Measurements from ENCODE around the gene PRUNE1.

PRUNE1 gene

DNA sequence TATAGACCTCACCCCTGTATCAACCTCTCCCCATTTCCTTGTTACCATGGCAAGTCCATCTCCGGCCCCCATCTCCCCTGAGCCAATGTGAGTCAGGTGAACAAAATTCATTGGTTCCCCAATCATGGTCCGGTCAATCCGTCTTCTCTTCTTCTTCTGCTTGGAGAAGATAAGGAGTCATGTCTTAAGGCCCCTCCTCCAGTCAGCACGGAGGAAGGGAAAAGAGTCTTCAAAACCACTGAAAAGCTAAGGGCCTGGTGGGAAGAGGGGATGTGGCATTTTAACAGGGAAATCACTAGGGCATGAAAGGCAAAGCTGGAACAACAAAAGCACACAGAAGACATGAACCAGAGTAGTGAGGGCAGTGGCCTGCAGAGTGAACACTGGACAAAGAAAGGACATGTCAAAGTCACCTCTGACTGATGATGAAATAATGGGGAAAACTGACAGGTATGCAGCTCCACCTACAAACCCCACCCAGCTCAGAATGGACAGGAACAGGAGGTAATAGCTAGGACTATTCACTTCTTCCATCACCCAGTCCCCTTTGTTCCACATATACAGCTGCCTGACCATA lies 46.8 kb downstream of the PRUNE1 start:
- Mint-ChIP-seq H3K27me3 (ENCODE audit: low read depth) (no peaks in the 10 kb centered on the region), H3K9me3 (no peaks in the 10 kb centered on the region), H3K4me3 (peak overlapping the region; percentile 13 to 35 (median 18)), H3K36me3 (ENCODE audit: low read depth) (peaks cover 44% of the 10 kb centered on the region), H3K27ac (peak overlapping the region in 1 of 3 experiments; percentile 36), H3K4me1 (peaks cover 36% of the 10 kb centered on the region)
- TF ChIP-seq, protein P1, sequence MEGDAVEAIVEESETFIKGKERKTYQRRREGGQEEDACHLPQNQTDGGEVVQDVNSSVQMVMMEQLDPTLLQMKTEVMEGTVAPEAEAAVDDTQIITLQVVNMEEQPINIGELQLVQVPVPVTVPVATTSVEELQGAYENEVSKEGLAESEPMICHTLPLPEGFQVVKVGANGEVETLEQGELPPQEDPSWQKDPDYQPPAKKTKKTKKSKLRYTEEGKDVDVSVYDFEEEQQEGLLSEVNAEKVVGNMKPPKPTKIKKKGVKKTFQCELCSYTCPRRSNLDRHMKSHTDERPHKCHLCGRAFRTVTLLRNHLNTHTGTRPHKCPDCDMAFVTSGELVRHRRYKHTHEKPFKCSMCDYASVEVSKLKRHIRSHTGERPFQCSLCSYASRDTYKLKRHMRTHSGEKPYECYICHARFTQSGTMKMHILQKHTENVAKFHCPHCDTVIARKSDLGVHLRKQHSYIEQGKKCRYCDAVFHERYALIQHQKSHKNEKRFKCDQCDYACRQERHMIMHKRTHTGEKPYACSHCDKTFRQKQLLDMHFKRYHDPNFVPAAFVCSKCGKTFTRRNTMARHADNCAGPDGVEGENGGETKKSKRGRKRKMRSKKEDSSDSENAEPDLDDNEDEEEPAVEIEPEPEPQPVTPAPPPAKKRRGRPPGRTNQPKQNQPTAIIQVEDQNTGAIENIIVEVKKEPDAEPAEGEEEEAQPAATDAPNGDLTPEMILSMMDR (IDR thresholded peaks at IDR 0.05; ENCODE audit: unreplicated experiment in 3 of 3): no peak

DNA sequence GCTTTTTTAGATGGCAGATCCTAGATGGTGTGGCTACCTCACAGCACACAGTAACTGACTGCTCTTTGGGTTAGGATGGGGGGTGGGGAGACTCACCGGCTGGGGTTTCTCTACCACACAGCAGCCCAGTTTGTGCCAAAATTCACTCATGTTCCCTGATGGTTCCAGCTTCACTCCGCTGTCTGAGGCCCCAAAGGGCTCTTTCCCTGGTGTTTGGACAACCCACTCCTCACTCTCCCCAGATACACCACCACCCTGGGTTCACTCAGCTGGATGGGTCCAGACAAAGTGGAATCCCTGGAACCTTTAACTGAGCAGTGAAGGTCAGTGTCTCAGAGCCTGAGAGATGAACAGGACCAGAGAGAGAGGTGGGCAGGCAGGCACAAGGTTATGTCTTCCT lies 47.3 kb downstream of the PRUNE1 start:
- H3K27ac Mint-ChIP-seq: peak overlapping the region in 2 of 3 experiments; percentile 3 to 43
- H3K27me3 Mint-ChIP-seq (ENCODE audit: low read depth): no peaks in the 10 kb centered on the region
- TF ChIP-seq, protein P1 (IDR thresholded peaks at IDR 0.05; ENCODE audit: unreplicated experiment in 3 of 3): no peak
- peaks cover 41% of the 10 kb centered on the region for H3K36me3 Mint-ChIP-seq (ENCODE audit: low read depth)
- H3K4me1 Mint-ChIP-seq: peaks cover 31% of the 10 kb centered on the region
- H3K4me3 Mint-ChIP-seq: peak overlapping the region; percentile 35 to 90 (median 48)
- H3K9me3 Mint-ChIP-seq: no peaks in the 10 kb centered on the region

DNA sequence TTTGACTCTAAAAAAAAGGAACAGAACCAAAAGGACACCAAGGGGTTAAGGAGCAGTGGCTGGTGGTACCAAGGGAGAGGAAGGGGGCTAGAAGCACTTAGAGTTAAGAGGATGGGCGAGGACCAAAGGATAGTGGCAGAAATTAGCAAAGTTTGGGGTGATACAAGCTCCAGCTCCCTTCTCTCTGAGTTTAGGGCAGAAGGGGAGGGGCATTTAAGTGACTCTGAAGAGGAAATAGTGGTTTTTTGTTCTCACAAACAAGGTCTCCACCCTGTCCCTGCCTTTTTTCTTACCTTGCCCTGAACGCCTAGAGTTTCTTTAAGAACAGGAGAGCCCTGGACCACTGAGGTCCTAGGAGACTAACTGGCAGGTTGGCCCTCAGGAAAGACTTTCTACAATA lies 47.9 kb downstream of the PRUNE1 start:
- TF ChIP-seq, protein P1 (IDR thresholded peaks at IDR 0.05; ENCODE audit: unreplicated experiment in 3 of 3): no peak
- Mint-ChIP-seq H3K27ac (peak overlapping the region; percentile 3 to 43 (median 39)), H3K9me3 (no peaks in the 10 kb centered on the region), H3K4me3 (peak overlapping the region; percentile 48 to 94 (median 90)), H3K27me3 (ENCODE audit: low read depth) (no peaks in the 10 kb centered on the region), H3K4me1 (peaks cover 26% of the 10 kb centered on the region), H3K36me3 (ENCODE audit: low read depth) (peaks cover 41% of the 10 kb centered on the region)

DNA sequence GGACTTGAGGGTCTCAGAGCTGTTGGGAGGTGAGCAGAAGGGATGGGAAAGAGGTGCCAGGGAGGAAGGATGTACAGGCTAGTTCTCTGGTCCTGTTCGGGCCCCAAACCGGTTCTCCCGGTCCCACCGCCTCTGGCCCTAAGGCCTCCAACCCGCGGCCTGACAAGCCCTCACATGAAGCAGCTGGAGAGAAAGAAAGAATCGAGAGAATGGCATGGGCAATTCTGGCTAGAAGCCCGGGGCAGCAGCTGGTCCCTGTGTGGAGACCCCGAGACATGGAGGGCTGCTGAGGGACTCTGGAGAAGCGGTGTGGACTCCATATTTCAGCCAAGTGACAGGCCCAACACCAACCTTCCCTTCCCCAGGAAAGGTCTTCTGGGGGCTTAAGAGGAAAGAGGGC lies 50.4 kb downstream of the PRUNE1 start:
- Mint-ChIP-seq H3K4me1 (peaks cover 45% of the 10 kb centered on the region), H3K36me3 (ENCODE audit: low read depth) (peaks cover 24% of the 10 kb centered on the region), H3K27ac (peak overlapping the region; percentile 92 to 98 (median 95)), H3K9me3 (no peaks in the 10 kb centered on the region), H3K4me3 (peak overlapping the region; percentile 90 to 97 (median 94)), H3K27me3 (ENCODE audit: low read depth) (no peaks in the 10 kb centered on the region)
- TF ChIP-seq, protein P1 (IDR thresholded peaks at IDR 0.05; ENCODE audit: unreplicated experiment in 3 of 3): no peak

DNA sequence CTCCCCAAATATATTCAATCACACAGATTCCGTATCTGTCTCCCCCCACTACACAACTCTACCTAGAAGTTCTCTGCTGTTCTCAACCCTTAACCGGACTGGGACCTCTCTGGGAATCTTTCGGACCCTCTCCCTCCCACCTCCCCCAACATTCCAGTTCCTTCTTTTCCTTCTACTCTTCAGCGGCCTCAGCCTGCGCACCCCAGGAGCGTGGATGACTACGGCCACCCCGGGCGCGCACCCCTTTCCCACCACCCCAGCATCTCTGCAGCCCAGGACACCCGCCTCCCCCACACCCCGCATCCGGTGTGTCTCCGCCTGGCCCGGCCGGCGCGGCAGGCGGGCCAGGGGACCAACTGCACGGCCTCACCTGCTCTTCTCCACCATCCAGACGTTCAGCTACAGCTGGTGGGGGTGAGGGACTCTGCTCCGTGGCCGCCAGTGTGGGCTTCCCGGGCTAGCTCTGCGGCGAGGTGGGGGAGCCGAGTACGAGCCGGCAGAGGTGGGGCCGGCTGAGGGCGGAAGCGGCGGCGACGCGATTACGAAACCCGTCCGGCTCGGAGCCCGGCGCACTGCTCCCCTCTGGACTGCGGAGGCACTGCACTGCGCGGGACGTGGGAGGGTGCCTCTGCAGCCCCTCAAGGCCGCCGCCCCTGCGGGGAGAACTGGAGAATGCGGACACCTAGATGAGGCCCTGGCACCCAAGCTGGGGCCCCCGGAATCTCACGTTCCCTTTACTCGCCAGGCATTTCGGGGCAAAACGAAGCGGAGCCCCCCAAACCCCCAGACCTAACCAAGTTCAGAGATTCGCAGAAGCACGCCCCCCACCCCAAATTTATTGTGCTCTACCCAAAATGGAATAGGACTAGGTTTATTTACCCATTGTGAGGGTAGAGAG lies 51.1 kb downstream of the PRUNE1 start, which contains the start of gene CDC42SE1:
TSS of gene CDC42SE1 (minus strand) at position 514 of the 898 bp plus-strand sequence. CDS start 3,892 bp downstream, outside the sequence.
- TF ChIP-seq, protein P1 (IDR thresholded peaks at IDR 0.05; ENCODE audit: unreplicated experiment in 3 of 3): peak; percentile 79 to 82 (median 82)
- Mint-ChIP-seq H3K4me1 (peaks cover 48% of the 10 kb centered on the region), H3K27me3 (ENCODE audit: low read depth) (no peaks in the 10 kb centered on the region), H3K4me3 (peak within 1 kb of the TSS; percentile 90 to 97 (median 94)), H3K27ac (peak within 1 kb of the TSS; percentile 92 to 98 (median 95)), H3K9me3 (no peaks in the 10 kb centered on the region), H3K36me3 (ENCODE audit: low read depth) (peaks cover 24% of the 10 kb centered on the region)

Measured in nephron (organoid).